Posterior vena cava (tissue), 2 donors: ENCODE measurements around the gene SEC63. TPM values are rescaled to one million over a fixed set of nuclear protein-coding genes. Genes with fewer than 3 reads are reported as not detected.
"Not testable (repeated sequence)": the region's sequence is repeated elsewhere in the genome, so short reads cannot be mapped to it uniquely, and the experiment has no call there.

Experiments used
- DNase-seq: peaks from one replicate; pipeline ENCODE4 v3.0.0-alpha.2; 2020; ENCODE audit warnings: low spot score
- intact Hi-C, 2 donors: fragments of 100-400 bp; cut with DNase I; formaldehyde crosslinking; loops; one replicate each; pipeline versions ENCODE4 v1.14.1 to v1.14.2; 2022 to 2023
- long read RNA-seq, 2 donors: library from polyadenylated mRNA; unstranded; transcript quantifications; one replicate each; pipeline ENCODE4 v2.0.0, GENCODE V29; 2020 to 2021
- total RNA-seq, 2 donors: library from RNA; stranded (reverse); fragmentation: NEBNext Ultra II Directional; extraction: Animal tissue kit (Norgen Biotek cat#: 25700); gene quantifications; one replicate each; pipeline ENCODE4 v1.2.1, GENCODE V29; 2021
- donor health status: DM: yes; HTN: yes; CAD: no.
- donor health status: DM: yes; HTN: yes; CAD: no.

SEC63 gene, protein sequence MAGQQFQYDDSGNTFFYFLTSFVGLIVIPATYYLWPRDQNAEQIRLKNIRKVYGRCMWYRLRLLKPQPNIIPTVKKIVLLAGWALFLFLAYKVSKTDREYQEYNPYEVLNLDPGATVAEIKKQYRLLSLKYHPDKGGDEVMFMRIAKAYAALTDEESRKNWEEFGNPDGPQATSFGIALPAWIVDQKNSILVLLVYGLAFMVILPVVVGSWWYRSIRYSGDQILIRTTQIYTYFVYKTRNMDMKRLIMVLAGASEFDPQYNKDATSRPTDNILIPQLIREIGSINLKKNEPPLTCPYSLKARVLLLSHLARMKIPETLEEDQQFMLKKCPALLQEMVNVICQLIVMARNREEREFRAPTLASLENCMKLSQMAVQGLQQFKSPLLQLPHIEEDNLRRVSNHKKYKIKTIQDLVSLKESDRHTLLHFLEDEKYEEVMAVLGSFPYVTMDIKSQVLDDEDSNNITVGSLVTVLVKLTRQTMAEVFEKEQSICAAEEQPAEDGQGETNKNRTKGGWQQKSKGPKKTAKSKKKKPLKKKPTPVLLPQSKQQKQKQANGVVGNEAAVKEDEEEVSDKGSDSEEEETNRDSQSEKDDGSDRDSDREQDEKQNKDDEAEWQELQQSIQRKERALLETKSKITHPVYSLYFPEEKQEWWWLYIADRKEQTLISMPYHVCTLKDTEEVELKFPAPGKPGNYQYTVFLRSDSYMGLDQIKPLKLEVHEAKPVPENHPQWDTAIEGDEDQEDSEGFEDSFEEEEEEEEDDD
- total RNA-seq: 100 to 1,000 TPM; 114 to 116 TPM
- long read RNA-seq, donor 1, full-length matches to known transcripts: 9 of 50 reads
- long read RNA-seq, donor 1, partial matches to known transcripts: 31 of 50 reads
- long read RNA-seq, donor 1, other reads (novel, unspliced or antisense): 10 of 50 reads
- long read RNA-seq, donor 2, partial matches to known transcripts: 83 of 101 reads
- long read RNA-seq, donor 2, other reads (novel, unspliced or antisense): 14 of 101 reads

DNA sequence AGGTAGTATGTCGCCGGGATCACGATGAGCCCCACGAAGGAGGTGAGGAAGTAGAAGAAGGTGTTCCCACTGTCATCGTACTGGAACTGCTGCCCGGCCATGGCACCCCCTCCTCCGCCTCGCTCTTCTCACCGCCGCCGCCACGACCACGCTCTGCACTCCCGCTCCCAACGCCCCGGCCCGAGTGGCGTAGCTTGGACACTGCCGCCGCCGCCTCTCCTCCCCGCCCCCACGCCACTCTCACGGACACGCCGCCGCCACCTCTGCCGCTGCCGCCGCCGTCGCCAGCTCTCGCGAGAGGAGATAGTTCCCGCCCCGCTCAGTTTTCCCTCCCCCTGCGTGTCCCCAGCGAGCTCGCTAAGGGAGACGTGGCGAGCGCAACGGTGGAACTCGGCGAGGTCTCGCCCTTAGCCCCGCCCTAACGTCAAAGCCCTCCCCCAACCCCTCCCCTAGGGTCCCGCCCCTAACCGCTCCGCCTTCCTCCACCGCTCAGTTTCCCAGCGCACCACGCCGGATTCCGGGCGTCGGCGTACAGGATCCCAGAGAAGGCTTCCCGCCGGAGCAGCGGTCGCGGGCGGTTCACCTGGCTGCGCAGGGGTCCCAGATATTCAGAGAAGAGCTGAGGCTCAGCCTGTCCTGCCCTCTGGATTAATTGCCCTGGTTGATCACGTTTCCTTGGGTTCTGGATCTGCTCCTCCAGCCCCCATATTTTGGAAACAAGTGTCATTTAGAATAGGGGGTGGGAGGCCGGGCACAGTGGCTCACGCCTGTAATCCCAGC, at the start of gene SEC63:
TSS of gene SEC63 (minus strand) at position 300 of the 780 bp plus-strand sequence. CDS start at position 101, 199 bp downstream.
- intact Hi-C loops: no loop called here
- DNase-seq: peak; percentile 99

DNA sequence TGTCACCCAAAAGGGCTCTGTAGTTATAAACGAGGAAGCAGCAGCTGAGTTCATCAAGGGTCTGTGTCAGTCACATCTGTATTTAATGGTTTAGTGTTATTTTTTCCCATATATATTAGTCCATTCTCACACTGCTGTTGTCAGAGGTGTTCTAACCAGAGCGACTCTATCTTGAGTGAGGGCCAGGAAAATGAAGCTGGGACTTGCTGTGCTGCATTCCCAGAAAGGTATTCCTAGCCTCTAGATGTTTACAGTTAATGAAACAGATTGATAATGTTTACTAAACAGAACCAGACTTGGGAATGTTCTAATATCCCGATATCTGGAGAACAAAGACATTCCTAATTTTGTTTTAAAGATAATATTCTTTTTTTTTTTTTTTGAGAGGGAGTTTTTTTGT, 48.0 kb upstream of the SEC63 start:
- intact Hi-C loops: no loop called here
- no peak for DNase-seq

DNA sequence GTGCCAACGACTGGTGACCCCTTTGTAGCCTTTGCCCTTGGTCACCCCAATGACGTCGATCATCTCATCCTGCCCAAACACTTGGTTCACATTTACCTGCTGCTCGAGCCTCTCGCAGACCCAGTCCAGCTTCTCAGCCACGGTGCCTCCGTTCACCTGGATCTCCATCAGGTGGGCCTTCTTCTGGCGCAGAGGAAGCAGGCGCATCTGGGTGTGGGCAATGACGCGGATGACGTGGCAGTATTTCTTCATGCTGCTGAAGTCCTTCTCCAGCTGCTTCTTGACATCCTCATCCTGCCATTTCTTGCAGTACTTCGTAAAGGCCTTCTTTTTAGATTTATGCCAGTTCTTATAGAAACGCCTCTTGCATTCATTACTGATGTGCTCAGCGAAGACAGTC, 46.9 kb upstream of the SEC63 start:
- DNase-seq: no peak
- intact Hi-C loops: no loop called here

DNA sequence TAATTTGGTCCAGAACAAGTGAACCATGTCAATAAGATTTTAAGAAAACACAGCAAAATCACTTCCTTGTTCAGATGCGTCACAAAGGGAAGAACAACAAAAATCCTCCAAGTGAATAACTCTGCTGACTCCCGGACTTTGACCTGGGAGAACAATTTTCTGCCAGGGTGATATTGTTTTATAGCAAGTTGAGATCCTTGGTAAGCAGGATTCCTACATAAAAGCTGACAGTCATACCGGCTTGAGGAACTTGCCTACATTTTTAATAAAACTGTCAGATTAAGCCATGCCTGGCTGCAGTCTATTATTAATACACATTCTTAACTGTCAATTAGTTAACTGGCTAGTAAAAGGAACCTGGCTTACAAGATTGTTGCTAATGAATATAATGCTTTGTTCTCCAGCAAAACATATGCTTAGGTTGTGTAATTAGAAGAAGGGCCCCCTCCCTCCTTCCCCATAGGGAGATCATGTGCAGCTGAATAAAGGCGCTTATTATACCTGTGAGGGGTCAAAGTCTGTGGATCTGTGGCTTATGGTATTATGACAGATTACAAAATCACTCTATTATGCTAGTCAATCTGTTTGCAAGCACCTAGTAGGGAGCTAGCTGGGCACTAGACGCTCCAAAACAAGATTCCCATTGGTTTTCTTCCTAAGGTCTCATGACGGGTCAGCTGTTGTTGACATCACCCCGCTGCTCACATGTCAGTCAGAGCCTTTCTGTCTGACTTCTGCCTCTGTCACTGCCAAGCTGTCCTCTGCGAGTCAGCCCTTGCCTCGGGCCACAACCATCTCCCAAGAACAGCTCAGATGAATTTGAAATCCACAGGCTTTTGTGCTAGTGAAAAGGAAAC, 44.6 kb upstream of the SEC63 start:
- intact Hi-C loops: no loop called here
- no peak for DNase-seq

DNA sequence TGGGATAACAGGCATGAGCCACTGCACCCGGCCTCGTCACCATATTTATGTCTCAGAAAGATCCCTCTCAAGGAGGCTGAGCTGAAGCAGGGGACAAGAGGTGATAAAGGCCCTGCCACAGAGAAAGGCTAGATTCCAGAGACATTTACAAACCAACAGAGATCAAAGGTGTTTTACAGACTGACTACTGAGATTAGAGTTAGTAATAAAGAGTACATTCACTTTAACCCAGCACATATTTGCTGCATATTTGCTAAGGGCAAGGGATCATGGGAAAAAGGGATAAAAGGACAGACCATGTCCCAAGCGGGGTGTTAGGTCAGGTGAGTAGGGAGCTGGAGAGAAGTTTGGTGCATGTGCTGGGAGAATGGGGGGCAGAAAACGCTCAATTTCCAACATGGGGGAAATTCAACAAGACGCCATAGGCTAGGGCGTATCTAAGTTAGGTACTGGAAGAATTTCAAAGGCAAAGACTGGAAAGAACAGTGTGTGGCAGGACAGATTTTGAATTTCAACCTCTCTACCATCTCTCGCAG, 43.8 kb upstream of the SEC63 start:
- no peak for DNase-seq
- intact Hi-C loops: no loop called here

DNA sequence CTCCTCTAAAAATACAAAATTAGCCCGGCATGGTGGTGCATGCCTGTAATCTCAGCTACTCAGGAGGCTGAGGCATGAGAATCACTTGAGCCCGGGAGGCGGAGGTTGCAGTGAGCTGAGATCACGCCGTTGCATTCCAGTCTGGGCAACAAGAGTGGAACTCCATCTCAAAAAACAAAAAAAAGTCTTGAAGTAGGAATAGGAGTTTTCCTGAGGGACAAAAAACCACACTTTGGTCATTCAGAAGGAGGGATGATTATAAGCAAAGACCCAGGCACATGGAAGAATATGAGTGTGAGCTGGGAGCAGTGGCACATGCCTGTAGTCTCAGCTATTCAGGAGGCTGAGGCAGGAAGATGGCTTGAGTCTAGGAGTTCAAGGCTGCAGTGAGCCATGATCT, 42.3 kb upstream of the SEC63 start:
- intact Hi-C loops: not testable (repeated sequence)

DNA sequence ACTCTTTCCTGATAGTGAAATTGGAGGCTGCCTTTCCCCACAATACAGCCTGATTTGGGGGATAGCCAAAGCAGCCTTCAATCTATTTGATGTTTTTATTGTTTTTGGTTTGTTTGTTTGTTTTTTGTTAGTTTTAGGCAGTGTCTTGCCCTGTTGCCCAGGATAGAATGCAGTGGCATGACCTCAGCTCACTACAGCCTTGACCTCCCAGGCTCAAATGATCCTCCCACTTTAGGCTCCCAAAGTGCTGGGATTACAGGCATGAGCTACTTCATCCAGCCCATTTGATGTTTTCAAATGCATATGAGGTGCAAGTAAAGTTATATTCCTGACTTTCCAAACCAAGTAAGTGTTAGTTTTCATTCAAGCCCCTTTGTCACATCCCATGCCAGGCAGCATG, 41.3 kb upstream of the SEC63 start:
- intact Hi-C loops: no loop called here
- DNase-seq: no peak

More for the DNA sequence above, 42.3 kb upstream of the SEC63 start:
- not testable (repeated sequence) for DNase-seq

DNA sequence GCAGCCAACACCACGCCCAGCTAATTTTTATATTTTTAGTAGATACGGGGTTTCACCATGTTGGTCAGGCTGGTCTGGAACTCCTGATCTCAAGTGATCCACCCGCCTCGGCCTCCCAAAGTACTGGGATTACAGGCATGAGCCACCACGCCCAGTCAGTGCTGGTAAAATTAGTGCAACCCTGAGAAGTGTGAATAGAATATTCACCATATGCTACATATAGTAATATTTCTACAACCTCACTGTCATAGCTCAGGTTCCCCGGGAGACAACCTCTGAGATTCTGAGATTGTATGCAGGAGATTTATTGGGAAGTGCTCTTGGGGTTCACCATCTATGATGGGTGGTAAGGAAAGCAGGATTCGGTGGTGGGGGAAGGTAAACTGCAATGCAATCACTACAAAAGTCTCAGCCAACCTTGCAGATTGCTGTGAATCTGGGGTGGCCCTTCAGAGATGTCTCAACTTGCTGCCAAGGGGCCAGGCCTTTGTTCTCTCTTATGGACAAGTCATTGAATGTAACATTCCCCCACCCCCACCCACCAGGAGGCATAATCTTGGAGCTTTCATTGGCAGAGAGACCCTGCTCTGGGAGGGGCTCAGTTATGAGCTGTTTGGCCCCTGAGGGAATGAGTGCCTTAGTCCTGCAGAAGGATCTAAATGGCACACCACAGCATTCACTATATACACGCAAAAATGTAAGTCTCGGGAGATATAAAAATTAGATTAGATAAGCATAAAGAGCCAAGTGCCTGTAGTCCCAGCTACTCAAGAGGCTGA, 34.0 kb upstream of the SEC63 start:
- intact Hi-C loops: no loop called here
- no peak for DNase-seq

DNA sequence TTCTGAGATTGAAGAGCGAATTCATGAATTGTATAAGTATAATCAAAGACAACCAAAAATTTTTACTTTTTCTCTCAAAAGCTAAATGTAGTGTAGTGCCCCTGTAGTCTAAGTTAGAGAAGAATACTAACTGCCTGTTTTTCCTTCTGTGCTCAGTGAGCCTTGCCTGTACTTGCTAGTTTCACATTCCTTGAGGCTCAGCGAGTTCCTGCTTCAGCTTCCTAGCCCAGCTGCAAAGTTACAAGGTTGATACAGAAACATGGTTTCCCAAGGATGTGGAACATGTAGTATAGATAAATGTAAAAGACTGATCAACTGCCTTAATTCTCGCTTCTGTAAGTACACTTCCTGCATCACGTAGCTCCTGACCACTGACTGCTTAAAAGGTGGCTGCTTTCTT, 33.1 kb upstream of the SEC63 start:
- intact Hi-C loops: no loop called here

DNA sequence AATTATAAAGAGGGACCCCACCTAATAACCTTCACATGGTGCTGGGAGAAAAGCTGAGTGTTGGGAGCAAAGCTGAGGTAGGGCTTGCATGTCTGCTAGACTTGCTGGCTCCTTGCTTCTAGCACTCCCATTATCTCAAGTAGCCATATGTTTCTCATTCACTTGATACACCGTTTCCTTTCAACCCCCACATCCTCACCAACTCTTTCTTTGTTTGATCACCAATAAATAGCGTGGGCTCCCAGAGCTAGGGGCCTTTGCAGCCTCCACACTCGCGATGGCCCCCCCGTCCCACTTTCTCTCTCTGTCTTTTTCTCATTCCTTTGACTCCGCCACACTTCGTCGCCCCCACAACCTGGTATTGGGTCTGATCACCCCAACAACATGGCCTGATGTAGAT, 32.6 kb upstream of the SEC63 start:
- intact Hi-C loops: not testable (repeated sequence)

More for the DNA sequence above, 33.1 kb upstream of the SEC63 start:
- no peak for DNase-seq

DNA sequence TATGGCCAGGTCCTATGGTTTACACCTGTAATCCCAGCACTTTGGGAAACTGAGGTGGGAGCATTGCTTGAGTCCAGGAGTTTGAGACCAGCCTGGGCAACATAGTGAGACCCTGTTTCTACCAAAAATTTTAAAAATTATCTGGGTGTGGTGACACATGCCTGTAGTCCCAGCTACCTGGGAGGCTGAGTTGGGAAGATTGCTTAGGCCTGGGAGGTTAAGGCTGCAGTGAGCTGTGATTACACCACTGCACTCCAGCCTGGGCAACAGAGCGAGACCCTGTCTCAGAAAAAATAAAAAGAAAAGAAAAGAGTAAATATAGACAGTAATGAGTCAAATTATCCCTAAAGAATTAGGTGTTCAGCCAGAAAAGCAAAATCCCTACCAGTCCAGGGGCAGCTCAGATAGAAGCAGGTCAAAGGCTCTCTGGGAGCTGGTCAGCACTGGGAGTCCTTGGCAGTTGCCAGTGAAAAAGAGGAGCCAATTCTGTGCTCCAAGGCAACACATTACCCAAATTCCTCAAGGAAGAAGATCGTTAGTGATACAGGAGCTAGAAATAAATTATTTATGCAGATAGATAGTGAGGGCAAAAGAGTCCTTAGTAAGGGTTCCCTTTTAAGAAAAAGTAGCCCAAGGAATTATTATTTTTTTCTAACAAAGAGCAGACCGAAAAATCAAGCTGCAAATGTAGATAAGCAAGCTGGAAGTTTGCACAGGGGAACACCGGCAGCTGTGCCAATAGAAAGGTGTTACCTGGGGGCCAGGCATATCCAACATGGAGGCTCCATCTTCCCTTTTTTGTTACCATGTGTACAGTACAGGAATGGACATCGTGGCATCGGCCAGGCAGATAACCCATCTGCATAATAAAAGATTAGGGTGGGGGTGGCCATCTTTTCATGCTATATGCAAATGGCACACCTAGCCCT, 31.4 kb upstream of the SEC63 start:
- no peak for DNase-seq
- intact Hi-C loops: no loop called here

More for the DNA sequence above, 32.6 kb upstream of the SEC63 start:
- DNase-seq: not testable (repeated sequence)

DNA sequence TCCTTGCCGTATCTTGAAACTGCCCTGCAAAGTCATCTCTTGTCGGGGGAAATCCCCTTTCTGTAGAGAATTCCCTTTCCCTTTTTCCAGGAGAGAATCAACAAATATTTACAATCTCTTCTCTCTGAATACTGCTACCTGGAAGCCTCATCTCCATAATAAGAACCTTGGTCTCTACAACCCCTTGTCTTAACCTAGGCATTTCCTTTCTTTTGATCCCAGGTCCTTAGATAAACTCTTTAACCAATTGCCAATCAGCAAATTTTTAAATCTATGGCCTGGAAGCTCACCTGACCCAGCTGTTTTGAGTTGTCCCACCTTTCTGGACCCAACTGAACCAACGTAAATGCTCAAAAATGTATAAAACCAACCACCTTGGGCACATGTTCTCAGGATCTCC, 30.6 kb upstream of the SEC63 start:
- DNase-seq: no peak
- intact Hi-C loops: no loop called here

DNA sequence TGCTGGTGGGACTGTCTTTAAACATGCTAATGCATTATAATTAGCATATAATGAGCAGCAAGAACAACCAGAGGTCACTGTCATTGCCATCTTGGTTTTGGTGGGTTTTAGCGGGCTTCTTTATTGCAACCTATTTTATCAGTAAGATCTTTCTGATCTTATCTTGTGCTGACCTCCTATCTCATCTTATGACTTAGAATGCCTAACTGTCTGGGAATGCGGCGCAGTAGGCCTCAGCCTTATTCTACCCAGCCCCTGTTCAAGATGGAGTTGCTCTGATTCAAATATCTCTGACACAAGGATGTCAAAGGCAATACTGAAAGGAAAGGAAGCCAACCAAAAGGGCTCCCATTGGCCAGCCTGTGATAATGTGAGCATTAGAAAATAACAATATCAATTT, 29.8 kb upstream of the SEC63 start:
- intact Hi-C loops: no loop called here
- DNase-seq: no peak

DNA sequence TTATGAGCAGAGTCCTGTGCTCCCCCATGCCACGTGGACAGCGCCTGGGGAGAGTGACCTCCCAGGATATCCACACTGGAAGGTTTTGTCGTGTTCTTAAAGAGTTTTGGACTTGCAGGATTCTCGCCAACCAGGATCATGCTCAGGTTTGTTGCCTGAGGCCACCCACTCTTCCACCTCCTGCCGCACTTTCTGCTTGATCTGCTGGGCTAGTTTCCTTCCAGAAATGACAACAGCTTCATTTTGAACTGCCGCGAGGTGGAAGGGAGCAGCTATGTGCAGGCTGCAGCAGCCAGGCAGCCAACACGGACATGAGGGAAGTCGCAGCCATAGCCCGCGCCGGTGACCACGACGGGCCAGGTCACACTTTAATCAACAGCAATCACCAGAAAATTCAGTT, 27.7 kb upstream of the SEC63 start:
- intact Hi-C loops: no loop called here
- no peak for DNase-seq

DNA sequence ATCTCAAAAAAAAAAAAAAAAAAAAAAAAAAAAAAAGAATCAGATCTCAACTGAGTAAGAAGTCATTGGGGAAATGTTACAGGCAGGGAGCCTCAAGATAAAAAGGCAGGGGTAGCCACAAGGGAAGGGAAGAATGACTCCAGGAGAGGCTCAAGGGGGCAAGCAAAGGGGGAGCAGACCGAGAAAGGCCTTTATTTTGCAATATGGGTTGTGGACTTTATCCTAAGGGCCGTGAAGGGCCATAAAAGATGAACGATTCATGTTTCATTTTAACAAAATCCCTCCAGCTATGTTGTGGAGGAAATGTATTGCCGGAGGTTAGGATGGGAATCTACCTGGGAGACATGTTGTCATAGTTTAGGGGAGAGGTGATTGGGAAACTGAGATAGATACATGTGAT, 25.8 kb upstream of the SEC63 start:
- intact Hi-C loops: no loop called here
- DNase-seq: no peak

DNA sequence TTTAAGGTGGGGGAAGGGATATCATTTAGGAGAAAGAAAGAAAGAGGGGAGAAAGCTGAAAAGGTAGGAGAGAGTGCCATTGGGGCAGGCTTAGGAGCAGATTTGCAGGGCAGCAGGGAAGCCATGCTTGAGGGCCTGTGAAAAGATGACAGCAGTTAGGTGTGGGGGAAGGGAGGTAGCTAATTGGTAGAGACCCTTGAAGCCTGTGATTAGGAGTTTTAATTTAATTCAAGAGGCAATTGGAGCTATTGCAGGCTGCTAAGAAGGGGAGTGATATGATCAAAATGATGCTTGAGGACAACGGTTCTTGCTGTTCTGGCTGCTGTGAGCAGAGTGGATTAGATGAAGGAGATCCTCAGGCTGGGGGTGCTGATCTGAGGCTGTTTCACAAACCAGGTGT, 24.5 kb upstream of the SEC63 start:
- intact Hi-C loops: no loop called here
- no peak for DNase-seq

DNA sequence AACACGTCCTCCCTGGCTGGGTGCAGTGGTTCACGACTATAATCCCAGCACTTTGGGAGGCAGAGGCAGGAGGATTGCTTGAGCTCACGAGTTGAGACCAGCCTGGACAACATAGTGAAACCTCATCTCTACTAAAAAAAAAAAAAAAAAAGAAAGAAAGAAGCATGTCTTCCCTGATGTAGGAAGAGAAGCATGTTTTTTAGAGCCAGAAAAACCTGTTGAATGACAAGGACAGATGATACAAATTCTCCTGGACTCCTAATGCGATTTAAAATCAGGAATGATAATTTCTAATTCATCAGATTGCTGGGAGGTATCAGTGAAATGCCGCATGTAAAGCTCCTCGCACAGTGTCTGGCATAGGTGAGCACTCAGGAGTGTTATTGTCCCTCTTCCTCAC, 23.7 kb upstream of the SEC63 start:
- intact Hi-C loops: no loop called here
- DNase-seq: no peak
